HepG2 (cell line): ENCODE results near the gene TMEM165. TPM values are rescaled to one million over a fixed set of nuclear protein-coding genes. Genes with fewer than 3 reads are reported as not detected.

Experiments used
- AKAP8 ChIP-seq: sonication (generic); formaldehyde crosslinking; IDR thresholded peaks from 2 replicates; pipeline ENCODE4 v1.5.1; 2020; ENCODE audit warnings: mild to moderate bottlenecking, missing genetic modification reagents
- ARID5B ChIP-seq: IDR thresholded peaks from 2 replicates; pipeline ENCODE4 v1.4.0; 2020; ENCODE audit warnings: mild to moderate bottlenecking, missing genetic modification reagents
- MTF1 ChIP-seq: sonication (generic); formaldehyde crosslinking; IDR thresholded peaks from 2 replicates; pipeline ENCODE4 v1.5.0; 2020; ENCODE audit warnings: missing genetic modification reagents
- SP4 ChIP-seq: sonication (generic); formaldehyde crosslinking; IDR thresholded peaks from 2 replicates; pipeline ENCODE4 v1.8.1; 2023; ENCODE audit warnings: mild to moderate bottlenecking, missing genetic modification reagents
- U2AF2 ChIP-seq: fragments of 200-400 bp; formaldehyde crosslinking; IDR thresholded peaks from 2 replicates; pipeline ENCODE4 v1.6.1; 2017; ENCODE audit warnings: low read depth, mild to moderate bottlenecking, low read length
- ZNF138 ChIP-seq: sonication (generic); formaldehyde crosslinking; IDR thresholded peaks from 2 replicates; pipeline ENCODE4 v1.5.0; 2020; ENCODE audit warnings: mild to moderate bottlenecking, low read depth, missing genetic modification reagents
- ZNF296 ChIP-seq: sonication (generic); formaldehyde crosslinking; conservative IDR thresholded peaks from 2 replicates; pipeline ENCODE4 v1.5.0; 2020; ENCODE audit warnings: mild to moderate bottlenecking, missing genetic modification reagents
- ZNF3 ChIP-seq: IDR thresholded peaks from 2 replicates; pipeline ENCODE4 v1.7.0; 2017; ENCODE audit warnings: inconsistent platforms
- ZNF34 ChIP-seq: sonication (generic); formaldehyde crosslinking; IDR thresholded peaks from 2 replicates; pipeline ENCODE4 v1.4.0; 2020; ENCODE audit warnings: mild to moderate bottlenecking, missing genetic modification reagents, borderline replicate concordance
- ZNF451 ChIP-seq: sonication (generic); formaldehyde crosslinking; IDR thresholded peaks from 2 replicates; pipeline ENCODE4 v1.5.0; 2020; ENCODE audit warnings: mild to moderate bottlenecking, missing genetic modification reagents
- ZNF674 ChIP-seq: sonication (generic); formaldehyde crosslinking; IDR thresholded peaks from 2 replicates; pipeline ENCODE4 v1.5.0; 2020; ENCODE audit warnings: low read depth, mild to moderate bottlenecking, missing genetic modification reagents
- ZNF7 ChIP-seq: IDR thresholded peaks from 2 replicates; pipeline ENCODE4 v1.6.1; 2016; ENCODE audit warnings: missing biosample characterization, missing genetic modification reagents
- ZNF704 ChIP-seq: sonication (generic); formaldehyde crosslinking; IDR thresholded peaks from 2 replicates; pipeline ENCODE4 v1.8.1; 2023; ENCODE audit warnings: mild to moderate bottlenecking, inconsistent platforms, moderate library complexity, missing genetic modification reagents, borderline replicate concordance
- ZZZ3 ChIP-seq: sonication (generic); formaldehyde crosslinking; IDR thresholded peaks from 2 replicates; pipeline ENCODE4 v1.4.0; 2020; ENCODE audit warnings: missing genetic modification reagents, mild to moderate bottlenecking, borderline replicate concordance
- polyA plus RNA-seq, 8 experiments: library from polyadenylated mRNA; depleted of rRNA in 3 of 8; stranded (reverse) in 7 of 8; unstranded in 1 of 8; fragments of >200 nt; fragmentation: Illumina TruSeq in 4 of 8; extraction: Trizol in 4 of 8; gene quantifications; 2 replicates each; pipeline versions ENCODE4 v1.2.1 to v1.2.3, GENCODE V29; 2011 to 2016; ENCODE audit warnings: low read depth in 4 of 8, missing spikeins in 1 of 8, mixed read lengths in 1 of 8; ENCODE audit not compliant: insufficient read depth in 1 of 8
- total RNA-seq, 5 experiments: library from RNA; depleted of rRNA; stranded (reverse); fragments of >200 nt; fragmentation: Illumina TruSeq; extraction: Trizol; gene quantifications; 2 replicates each; pipeline ENCODE4 v1.2.3, GENCODE V29; 2016; ENCODE audit warnings: low read depth in 1 of 5
- TF ChIP-seq, protein P1 (sequence below): sonication (generic); formaldehyde crosslinking; IDR thresholded peaks from 2 replicates; pipeline ENCODE4 v1.5.0; 2020; ENCODE audit warnings: mild to moderate bottlenecking, missing genetic modification reagents, borderline replicate concordance
- TF ChIP-seq, protein P2 (sequence below): sonication (generic); formaldehyde crosslinking; IDR thresholded peaks from 2 replicates; pipeline ENCODE4 v1.5.0; 2020; ENCODE audit warnings: missing genetic modification reagents, mild to moderate bottlenecking, borderline replicate concordance

The TMEM165 gene
- total and polyA plus RNA-seq, 2 of the 13 experiments (the other 11 are each of a cell fraction or from before 2014, with no cell fraction given) = 54.6 to 103 TPM

GRCh38 chr4:55345980-55346850 lies 49.5 kb upstream of the TMEM165 start, which contains the start of gene SRD5A3 (continued):
- TF ChIP-seq ARID5B (CRISPR knock-in tag) (peak; percentile 50), ZNF3 (CRISPR knock-in tag) (0 out of 2 replicates have a peak, but pooled peaks have one; percentile 11), U2AF2 (no peak), ZNF704 (CRISPR knock-in tag) (no peak), ZNF674 (no peak), ZZZ3 (CRISPR knock-in tag) (no peak), ZNF296 (CRISPR knock-in tag) (no peak; the same call in 1 of the 2 replicates), MTF1 (CRISPR knock-in tag) (no peak), ZNF451 (CRISPR knock-in tag) (peak; percentile 77), AKAP8 (no peak; the same call in 1 of the 2 replicates), SP4 (peak; percentile 67; the same call in 1 of the 2 replicates), ZNF7 (CRISPR knock-in tag) (no peak), ZNF138 (CRISPR knock-in tag) (peak; percentile 64; the same call in 1 of the 2 replicates), ZNF34 (no peak; the same call in 1 of the 2 replicates)
- TF ChIP-seq, protein P1, sequence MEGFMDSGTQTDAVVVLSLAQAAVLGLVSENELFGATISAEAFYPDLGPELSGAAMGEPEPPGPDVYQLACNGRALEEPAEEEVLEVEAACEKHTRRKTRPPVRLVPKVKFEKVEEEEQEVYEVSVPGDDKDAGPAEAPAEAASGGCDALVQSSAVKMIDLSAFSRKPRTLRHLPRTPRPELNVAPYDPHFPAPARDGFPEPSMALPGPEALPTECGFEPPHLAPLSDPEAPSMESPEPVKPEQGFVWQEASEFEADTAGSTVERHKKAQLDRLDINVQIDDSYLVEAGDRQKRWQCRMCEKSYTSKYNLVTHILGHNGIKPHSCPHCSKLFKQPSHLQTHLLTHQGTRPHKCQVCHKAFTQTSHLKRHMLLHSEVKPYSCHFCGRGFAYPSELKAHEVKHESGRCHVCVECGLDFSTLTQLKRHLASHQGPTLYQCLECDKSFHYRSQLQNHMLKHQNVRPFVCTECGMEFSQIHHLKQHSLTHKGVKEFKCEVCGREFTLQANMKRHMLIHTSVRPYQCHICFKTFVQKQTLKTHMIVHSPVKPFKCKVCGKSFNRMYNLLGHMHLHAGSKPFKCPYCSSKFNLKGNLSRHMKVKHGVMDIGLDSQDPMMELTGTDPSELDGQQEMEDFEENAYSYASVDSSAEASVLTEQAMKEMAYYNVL = peak; percentile 77
- TF ChIP-seq, protein P2, sequence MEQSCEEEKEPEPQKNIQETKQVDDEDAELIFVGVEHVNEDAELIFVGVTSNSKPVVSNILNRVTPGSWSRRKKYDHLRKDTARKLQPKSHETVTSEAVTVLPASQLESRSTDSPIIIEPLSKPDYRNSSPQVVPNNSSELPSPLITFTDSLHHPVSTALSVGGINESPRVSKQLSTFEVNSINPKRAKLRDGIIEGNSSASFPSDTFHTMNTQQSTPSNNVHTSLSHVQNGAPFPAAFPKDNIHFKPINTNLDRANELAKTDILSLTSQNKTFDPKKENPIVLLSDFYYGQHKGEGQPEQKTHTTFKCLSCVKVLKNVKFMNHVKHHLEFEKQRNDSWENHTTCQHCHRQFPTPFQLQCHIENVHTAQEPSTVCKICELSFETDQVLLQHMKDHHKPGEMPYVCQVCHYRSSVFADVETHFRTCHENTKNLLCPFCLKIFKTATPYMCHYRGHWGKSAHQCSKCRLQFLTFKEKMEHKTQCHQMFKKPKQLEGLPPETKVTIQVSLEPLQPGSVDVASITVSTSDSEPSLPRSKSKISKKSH (CRISPR knock-in tag) = peak; percentile 44; the same call in 1 of the 2 replicates
